Measurements from ENCODE around the gene ZBTB38. TPM values are rescaled to one million over a fixed set of nuclear protein-coding genes. Genes with fewer than 3 reads are reported as not detected.

The ZBTB38 gene
- total RNA-seq, 4 donors from 2014 or later, result 143 to 185 (median 165) TPM

DNA sequence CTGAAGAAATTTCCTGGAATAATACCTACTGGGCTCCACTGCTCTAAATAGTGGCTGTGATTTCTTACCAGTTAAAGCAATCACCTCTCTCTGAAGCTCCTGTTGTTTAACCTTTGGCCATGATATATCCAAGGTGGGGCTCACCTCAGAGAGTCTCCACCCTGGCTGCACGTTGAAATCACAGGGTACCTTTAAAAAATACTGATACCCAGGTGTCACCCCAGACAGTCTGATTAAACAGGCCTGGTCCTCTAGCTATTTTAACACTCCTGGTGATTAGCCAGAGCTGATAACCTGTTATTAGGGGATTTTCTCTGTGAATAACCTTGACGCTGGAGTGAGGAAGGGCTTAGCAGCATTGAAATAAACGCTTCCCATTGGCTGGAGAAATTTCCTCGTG, 22.3 kb upstream of the ZBTB38 start:
- DNase-seq, result no peak
- no peak overlapping the region for H3K4me3 ChIP-seq (replicated peaks in 1 of 3)
- no peak overlapping the region for H3K27ac ChIP-seq
- no peaks in the 10 kb centered on the region for H3K27me3 ChIP-seq
- H3K9me3 ChIP-seq, result no peaks in the 10 kb centered on the region
- 72 to 82% methylated on average over 4 of the region's 4 CpGs for WGBS, 2 donors
- H3K4me1 ChIP-seq, result no peaks in the 10 kb centered on the region
- no peak for TF ChIP-seq POLR2A (IDR thresholded peaks at IDR 0.05)
- TF ChIP-seq, protein P1, sequence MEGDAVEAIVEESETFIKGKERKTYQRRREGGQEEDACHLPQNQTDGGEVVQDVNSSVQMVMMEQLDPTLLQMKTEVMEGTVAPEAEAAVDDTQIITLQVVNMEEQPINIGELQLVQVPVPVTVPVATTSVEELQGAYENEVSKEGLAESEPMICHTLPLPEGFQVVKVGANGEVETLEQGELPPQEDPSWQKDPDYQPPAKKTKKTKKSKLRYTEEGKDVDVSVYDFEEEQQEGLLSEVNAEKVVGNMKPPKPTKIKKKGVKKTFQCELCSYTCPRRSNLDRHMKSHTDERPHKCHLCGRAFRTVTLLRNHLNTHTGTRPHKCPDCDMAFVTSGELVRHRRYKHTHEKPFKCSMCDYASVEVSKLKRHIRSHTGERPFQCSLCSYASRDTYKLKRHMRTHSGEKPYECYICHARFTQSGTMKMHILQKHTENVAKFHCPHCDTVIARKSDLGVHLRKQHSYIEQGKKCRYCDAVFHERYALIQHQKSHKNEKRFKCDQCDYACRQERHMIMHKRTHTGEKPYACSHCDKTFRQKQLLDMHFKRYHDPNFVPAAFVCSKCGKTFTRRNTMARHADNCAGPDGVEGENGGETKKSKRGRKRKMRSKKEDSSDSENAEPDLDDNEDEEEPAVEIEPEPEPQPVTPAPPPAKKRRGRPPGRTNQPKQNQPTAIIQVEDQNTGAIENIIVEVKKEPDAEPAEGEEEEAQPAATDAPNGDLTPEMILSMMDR (IDR thresholded peaks at IDR 0.05), result no peak
- no peaks in the 10 kb centered on the region for H3K36me3 ChIP-seq
- intact Hi-C loops (cut with DNase I), result no loop called here

DNA sequence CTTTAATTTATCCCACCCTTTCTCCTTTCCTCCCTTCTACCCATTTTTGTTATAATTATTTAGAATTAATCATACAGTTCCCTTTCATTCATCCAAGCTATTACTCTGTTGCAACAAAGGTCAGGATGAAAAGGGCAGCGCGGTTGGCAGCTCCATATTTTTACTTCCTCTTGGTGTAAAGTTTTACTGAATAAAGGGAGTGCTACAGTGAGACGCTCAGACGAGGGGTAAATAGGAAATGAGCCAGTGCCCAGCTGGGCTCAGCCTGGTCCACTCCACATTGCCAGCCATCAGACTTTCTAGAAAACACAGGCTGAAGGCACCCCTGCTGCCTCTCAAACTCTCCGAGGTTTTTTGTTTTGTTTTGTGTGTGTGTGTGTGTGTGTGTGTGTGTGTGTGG, 21.9 kb upstream of the ZBTB38 start:
- H3K4me1 ChIP-seq, result no peaks in the 10 kb centered on the region
- TF ChIP-seq, protein P1 (IDR thresholded peaks at IDR 0.05), result no peak
- no peak for TF ChIP-seq POLR2A (IDR thresholded peaks at IDR 0.05)
- H3K4me3 ChIP-seq (replicated peaks in 1 of 3), result no peak overlapping the region
- no peaks in the 10 kb centered on the region for H3K36me3 ChIP-seq
- intact Hi-C loops (cut with DNase I), result no loop called here
- no peak for DNase-seq
- H3K27ac ChIP-seq, result no peak overlapping the region
- H3K27me3 ChIP-seq, result no peaks in the 10 kb centered on the region
- H3K9me3 ChIP-seq, result no peaks in the 10 kb centered on the region
- 57% methylated on average over 5 of the region's 5 CpGs for WGBS, 2 donors

DNA sequence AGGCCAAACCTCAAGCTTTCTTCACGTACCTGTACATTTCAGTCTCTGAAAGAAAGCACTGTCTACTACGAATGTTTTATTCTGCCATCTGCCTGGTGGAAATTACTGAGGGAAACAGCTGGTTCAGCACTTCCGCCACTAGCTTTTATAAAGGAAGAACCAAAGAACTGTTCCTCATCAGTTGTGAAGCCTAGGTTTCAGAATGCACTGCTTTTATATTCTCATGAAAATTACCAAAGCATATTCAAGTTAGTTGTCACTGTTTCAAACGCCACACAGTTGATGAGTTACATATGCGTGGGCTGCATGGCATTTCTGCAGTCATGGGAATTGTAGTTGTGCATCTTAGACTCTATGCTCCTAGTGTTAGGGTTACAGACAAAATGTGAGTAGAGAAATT, 21.5 kb upstream of the ZBTB38 start:
- Histone ChIP-seq H3K27ac (no peak overlapping the region), H3K4me3 (replicated peaks in 1 of 3) (no peak overlapping the region), H3K4me1 (no peaks in the 10 kb centered on the region), H3K9me3 (no peaks in the 10 kb centered on the region), H3K27me3 (no peaks in the 10 kb centered on the region), H3K36me3 (no peaks in the 10 kb centered on the region)
- no peak for TF ChIP-seq POLR2A (IDR thresholded peaks at IDR 0.05)
- TF ChIP-seq, protein P1 (IDR thresholded peaks at IDR 0.05), result no peak
- intact Hi-C loops (cut with DNase I), result no loop called here
- 83 to 86% methylated on average over 5 of the region's 5 CpGs for WGBS, 2 donors
- DNase-seq, result no peak

DNA sequence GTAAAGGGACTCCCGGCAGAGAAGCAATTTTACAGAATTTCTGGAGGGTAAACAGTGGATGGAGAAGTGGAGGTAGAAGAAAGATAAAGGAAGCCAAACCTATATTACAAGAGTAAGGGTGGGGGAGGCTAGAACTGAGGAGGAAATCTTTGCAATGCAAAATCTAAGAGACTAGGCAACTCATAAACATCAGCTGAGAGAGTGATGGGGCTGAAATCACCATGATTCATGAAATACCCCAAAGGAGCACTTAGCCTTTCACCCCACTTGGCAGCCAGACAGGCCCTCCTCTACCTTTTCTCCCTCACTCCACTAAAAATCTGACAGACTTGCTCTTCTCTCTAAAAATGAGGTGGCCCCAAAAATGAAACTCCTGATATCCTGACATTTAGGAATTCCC, 19.5 kb upstream of the ZBTB38 start:
- Histone ChIP-seq H3K4me1 (no peaks in the 10 kb centered on the region), H3K27ac (no peak overlapping the region), H3K9me3 (no peaks in the 10 kb centered on the region), H3K36me3 (no peaks in the 10 kb centered on the region), H3K4me3 (replicated peaks in 1 of 3) (no peak overlapping the region), H3K27me3 (no peaks in the 10 kb centered on the region)
- intact Hi-C loops (cut with DNase I), result no loop called here
- TF ChIP-seq, protein P1 (IDR thresholded peaks at IDR 0.05), result no peak
- TF ChIP-seq POLR2A (IDR thresholded peaks at IDR 0.05), result no peak
- DNase-seq, result no peak
- 87 to 90% methylated on average over 1 of the region's 1 CpG for WGBS, 2 donors

DNA sequence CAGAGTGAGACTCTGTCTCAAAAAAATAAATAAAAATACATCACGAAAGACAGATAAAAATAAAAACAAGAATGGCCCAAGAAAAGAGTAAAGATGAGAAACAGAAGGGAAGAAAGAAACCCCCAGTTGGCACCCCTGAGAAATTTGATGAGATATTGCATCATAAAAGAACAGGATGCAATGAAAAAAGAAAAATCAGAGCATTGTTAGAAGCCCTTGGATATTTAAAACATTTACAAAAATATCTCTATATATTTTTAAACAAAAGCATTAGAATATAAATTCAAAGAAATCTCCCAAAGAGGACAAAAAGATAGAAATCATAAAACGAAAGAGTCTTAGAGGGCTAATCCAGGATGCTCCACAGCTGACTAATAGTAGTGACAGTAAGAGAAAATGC, 18.6 kb upstream of the ZBTB38 start:
- no peak for DNase-seq
- H3K36me3 ChIP-seq, result no peaks in the 10 kb centered on the region
- TF ChIP-seq, protein P1 (IDR thresholded peaks at IDR 0.05), result no peak
- no peak for TF ChIP-seq POLR2A (IDR thresholded peaks at IDR 0.05)
- intact Hi-C loops (cut with DNase I), result no loop called here
- H3K4me3 ChIP-seq (replicated peaks in 1 of 3), result no peak overlapping the region
- H3K4me1 ChIP-seq, result no peaks in the 10 kb centered on the region
- no peaks in the 10 kb centered on the region for H3K9me3 ChIP-seq
- 84 to 88% methylated on average over 2 of the region's 2 CpGs for WGBS, 2 donors
- no peak overlapping the region for H3K27ac ChIP-seq
- H3K27me3 ChIP-seq, result no peaks in the 10 kb centered on the region

Measured in thyroid gland (tissue), 4 donors.